Neural cell (in vitro differentiated cells): Measurements from ENCODE around the gene SOHLH1.

Experiments
- EP300 ChIP-seq: fragments of 450-650 bp; conservative IDR thresholded peaks from 2 replicates; pipeline ENCODE4 v1.6.1; 2014; ENCODE audit warnings: antibody characterized with exemption, mild to moderate bottlenecking, moderate library complexity; ENCODE audit not compliant: poor library complexity, severe bottlenecking
- EZH2 ChIP-seq: fragments of 200-600, 300-800 bp; shearing (Covaris generic), sonication (generic); IDR thresholded peaks from 2 replicates; pipeline ENCODE4 v1.6.1; 2014; ENCODE audit warnings: antibody characterized with exemption, low read length, borderline replicate concordance, mild to moderate bottlenecking; ENCODE audit not compliant: insufficient read depth, poor library complexity, severe bottlenecking
- MXI1 ChIP-seq: fragments of 450-650 bp; conservative IDR thresholded peaks from 2 replicates; pipeline ENCODE4 v1.6.1; 2014; ENCODE audit warnings: antibody characterized with exemption, mild to moderate bottlenecking; ENCODE audit not compliant: poor library complexity, severe bottlenecking
- POLR2AphosphoS5 ChIP-seq: IDR thresholded peaks from 2 replicates; pipeline ENCODE4 v1.6.1; 2012
- TF ChIP-seq, protein P1 (sequence below): fragments of 450-650 bp; IDR thresholded peaks from 2 replicates; pipeline ENCODE4 v1.5.1; 2014; ENCODE audit warnings: antibody characterized with exemption, mild to moderate bottlenecking, moderate library complexity; ENCODE audit not compliant: poor library complexity, severe bottlenecking
- TF ChIP-seq, protein P2 (sequence below): IDR thresholded peaks from 2 replicates; pipeline ENCODE4 v1.6.1; 2012; ENCODE audit warnings: borderline replicate concordance

DNA sequence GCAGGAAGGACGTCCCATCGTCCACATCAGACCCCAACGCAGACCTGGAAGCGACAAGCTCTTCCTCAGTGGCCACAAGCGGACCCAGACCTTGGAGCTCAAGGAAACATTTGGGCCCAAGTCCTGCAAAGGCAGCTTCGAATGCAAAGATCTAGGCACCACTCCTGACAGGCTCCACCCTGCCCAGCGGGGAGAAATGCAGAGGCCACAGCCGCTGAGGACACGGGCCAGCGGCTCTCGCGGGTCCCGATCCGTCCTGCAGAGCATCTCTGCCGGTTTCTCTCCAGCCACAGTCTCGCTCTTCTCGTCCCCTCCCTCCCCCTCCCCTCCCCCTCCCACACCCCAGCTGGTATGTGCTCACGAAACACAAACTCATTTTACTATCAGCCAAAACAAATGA is 4.9 kb downstream of the SOHLH1 start:
- TF ChIP-seq, protein P1, sequence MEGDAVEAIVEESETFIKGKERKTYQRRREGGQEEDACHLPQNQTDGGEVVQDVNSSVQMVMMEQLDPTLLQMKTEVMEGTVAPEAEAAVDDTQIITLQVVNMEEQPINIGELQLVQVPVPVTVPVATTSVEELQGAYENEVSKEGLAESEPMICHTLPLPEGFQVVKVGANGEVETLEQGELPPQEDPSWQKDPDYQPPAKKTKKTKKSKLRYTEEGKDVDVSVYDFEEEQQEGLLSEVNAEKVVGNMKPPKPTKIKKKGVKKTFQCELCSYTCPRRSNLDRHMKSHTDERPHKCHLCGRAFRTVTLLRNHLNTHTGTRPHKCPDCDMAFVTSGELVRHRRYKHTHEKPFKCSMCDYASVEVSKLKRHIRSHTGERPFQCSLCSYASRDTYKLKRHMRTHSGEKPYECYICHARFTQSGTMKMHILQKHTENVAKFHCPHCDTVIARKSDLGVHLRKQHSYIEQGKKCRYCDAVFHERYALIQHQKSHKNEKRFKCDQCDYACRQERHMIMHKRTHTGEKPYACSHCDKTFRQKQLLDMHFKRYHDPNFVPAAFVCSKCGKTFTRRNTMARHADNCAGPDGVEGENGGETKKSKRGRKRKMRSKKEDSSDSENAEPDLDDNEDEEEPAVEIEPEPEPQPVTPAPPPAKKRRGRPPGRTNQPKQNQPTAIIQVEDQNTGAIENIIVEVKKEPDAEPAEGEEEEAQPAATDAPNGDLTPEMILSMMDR, result no peak
- no peak for TF ChIP-seq EP300
- TF ChIP-seq POLR2AphosphoS5, result no peak
- TF ChIP-seq, protein P2, sequence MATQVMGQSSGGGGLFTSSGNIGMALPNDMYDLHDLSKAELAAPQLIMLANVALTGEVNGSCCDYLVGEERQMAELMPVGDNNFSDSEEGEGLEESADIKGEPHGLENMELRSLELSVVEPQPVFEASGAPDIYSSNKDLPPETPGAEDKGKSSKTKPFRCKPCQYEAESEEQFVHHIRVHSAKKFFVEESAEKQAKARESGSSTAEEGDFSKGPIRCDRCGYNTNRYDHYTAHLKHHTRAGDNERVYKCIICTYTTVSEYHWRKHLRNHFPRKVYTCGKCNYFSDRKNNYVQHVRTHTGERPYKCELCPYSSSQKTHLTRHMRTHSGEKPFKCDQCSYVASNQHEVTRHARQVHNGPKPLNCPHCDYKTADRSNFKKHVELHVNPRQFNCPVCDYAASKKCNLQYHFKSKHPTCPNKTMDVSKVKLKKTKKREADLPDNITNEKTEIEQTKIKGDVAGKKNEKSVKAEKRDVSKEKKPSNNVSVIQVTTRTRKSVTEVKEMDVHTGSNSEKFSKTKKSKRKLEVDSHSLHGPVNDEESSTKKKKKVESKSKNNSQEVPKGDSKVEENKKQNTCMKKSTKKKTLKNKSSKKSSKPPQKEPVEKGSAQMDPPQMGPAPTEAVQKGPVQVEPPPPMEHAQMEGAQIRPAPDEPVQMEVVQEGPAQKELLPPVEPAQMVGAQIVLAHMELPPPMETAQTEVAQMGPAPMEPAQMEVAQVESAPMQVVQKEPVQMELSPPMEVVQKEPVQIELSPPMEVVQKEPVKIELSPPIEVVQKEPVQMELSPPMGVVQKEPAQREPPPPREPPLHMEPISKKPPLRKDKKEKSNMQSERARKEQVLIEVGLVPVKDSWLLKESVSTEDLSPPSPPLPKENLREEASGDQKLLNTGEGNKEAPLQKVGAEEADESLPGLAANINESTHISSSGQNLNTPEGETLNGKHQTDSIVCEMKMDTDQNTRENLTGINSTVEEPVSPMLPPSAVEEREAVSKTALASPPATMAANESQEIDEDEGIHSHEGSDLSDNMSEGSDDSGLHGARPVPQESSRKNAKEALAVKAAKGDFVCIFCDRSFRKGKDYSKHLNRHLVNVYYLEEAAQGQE, result no peak
- no peak for TF ChIP-seq MXI1
- TF ChIP-seq EZH2, result no peak
